Liver (tissue), 9 donors: ENCODE results near the gene F12. TPM values are rescaled to one million over a fixed set of nuclear protein-coding genes. Genes with fewer than 3 reads are reported as not detected.

ENCODE experiments used
- DNase-seq: peaks from one replicate; pipeline ENCODE4 v3.0.0-alpha.2; 2017; ENCODE audit warnings: low spot score
- H3K27ac ChIP-seq, 2 donors: one replicate each; pipeline ENCODE4 v1.7.0; 2013; ENCODE audit warnings: inconsistent platforms in 2 of 2, low read length in 2 of 2, control low read depth in 1 of 2, low read depth in 1 of 2, mild to moderate bottlenecking in 1 of 2
- H3K27me3 ChIP-seq, 4 donors: one replicate each; pipeline versions ENCODE4 v1.6.1 to v1.7.0; 2013; ENCODE audit warnings: low read length in 3 of 4, inconsistent platforms in 1 of 4, mild to moderate bottlenecking in 1 of 4, moderate library complexity in 1 of 4; ENCODE audit not compliant: control insufficient read depth in 4 of 4, insufficient read depth in 4 of 4
- H3K36me3 ChIP-seq, 4 donors: one replicate each; pipeline versions ENCODE4 v1.6.1 to v1.7.0; 2013; ENCODE audit warnings: low read length in 3 of 4, mild to moderate bottlenecking in 3 of 4, low read depth in 1 of 4, moderate library complexity in 1 of 4; ENCODE audit not compliant: control insufficient read depth in 4 of 4, insufficient read depth in 3 of 4
- H3K4me1 ChIP-seq, 4 donors: one replicate each; pipeline versions ENCODE4 v1.6.1 to v1.7.0; 2013; ENCODE audit warnings: low read length in 3 of 4, mild to moderate bottlenecking in 3 of 4, moderate library complexity in 1 of 4; ENCODE audit not compliant: control insufficient read depth in 4 of 4, insufficient read depth in 4 of 4
- H3K4me3 ChIP-seq, 3 donors: one replicate each; pipeline versions ENCODE4 v1.6.1 to v1.7.0; 2013; ENCODE audit warnings: low read length in 3 of 3, control low read depth in 1 of 3, low read depth in 1 of 3, mild to moderate bottlenecking in 1 of 3
- H3K9ac ChIP-seq, 2 donors: one replicate each; pipeline ENCODE4 v1.7.0; 2013; ENCODE audit warnings: low read length in 2 of 2, mild to moderate bottlenecking in 2 of 2, moderate library complexity in 2 of 2, control low read depth in 1 of 2, low read depth in 1 of 2
- H3K9me3 ChIP-seq, 4 donors: one replicate each; pipeline versions ENCODE4 v1.6.1 to v1.7.0; 2013; ENCODE audit warnings: low read length in 3 of 4; ENCODE audit not compliant: control insufficient read depth in 4 of 4
- EGR1 ChIP-seq, 2 donors: IDR thresholded peaks; 2 replicates each; pipeline ENCODE4 v1.6.1; 2016 to 2018; ENCODE audit warnings: antibody characterized with exemption in 2 of 2, low read depth in 2 of 2
- FOXA1 ChIP-seq: IDR thresholded peaks from 2 replicates; pipeline ENCODE4 v1.6.1; 2016; ENCODE audit warnings: antibody characterized with exemption
- FOXA2 ChIP-seq: IDR thresholded peaks from 2 replicates; pipeline ENCODE4 v1.6.1; 2016; ENCODE audit warnings: antibody characterized with exemption
- GABPA ChIP-seq, 2 donors: IDR thresholded peaks in 1 of 2; conservative IDR thresholded peaks in 1 of 2; 2 replicates each; pipeline ENCODE4 v1.6.1; 2016; ENCODE audit warnings: antibody characterized with exemption in 2 of 2, mild to moderate bottlenecking in 1 of 2, moderate library complexity in 1 of 2
- HNF4A ChIP-seq, 2 donors: conservative IDR thresholded peaks; 2 replicates each; pipeline ENCODE4 v1.6.1; 2016; ENCODE audit warnings: antibody characterized with exemption in 2 of 2, mild to moderate bottlenecking in 2 of 2
- JUND ChIP-seq, 2 donors: IDR thresholded peaks; 2 replicates each; pipeline ENCODE4 v1.6.1; 2016; ENCODE audit warnings: antibody characterized with exemption in 2 of 2
- RXRA ChIP-seq, 2 donors: IDR thresholded peaks; 2 replicates each; pipeline ENCODE4 v1.6.1; 2017 to 2018; ENCODE audit warnings: antibody characterized with exemption in 2 of 2, mild to moderate bottlenecking in 1 of 2
- TAF1 ChIP-seq: conservative IDR thresholded peaks from 2 replicates; pipeline ENCODE4 v1.6.1; 2016; ENCODE audit warnings: antibody characterized with exemption, mild to moderate bottlenecking
- YY1 ChIP-seq: IDR thresholded peaks from 2 replicates; pipeline ENCODE4 v1.6.1; 2016; ENCODE audit warnings: antibody characterized with exemption, mild to moderate bottlenecking
- WGBS: extraction: QIAGEN DNeasy Blood & Tissue Kit; methylation state at CpG from one replicate; pipeline ENCODE4 v1.1.7; 2013; 5-methylcytosine and 5-hydroxymethylcytosine counted together
- polyA plus RNA-seq, 2 donors: library from polyadenylated mRNA; stranded (reverse) in 1 of 2; unstranded in 1 of 2; fragments of 200-250 nt in 1 of 2; fragments of >200 nt in 1 of 2; fragmentation: Nextera tagmentation in 1 of 2; extraction: Ambion mirVana in 1 of 2; gene quantifications; one replicate each; pipeline versions ENCODE4 v1.2.1 to v1.2.3, GENCODE V29; 2013 to 2015
- total RNA-seq, 2 donors: library from RNA; depleted of rRNA; stranded (reverse); fragments of >200 nt; gene quantifications; one replicate each; pipeline ENCODE4 v1.2.3, GENCODE V29; 2014
- TF ChIP-seq, protein P1 (sequence below): IDR thresholded peaks from 2 replicates; pipeline ENCODE4 v1.6.1; 2016; ENCODE audit warnings: antibody characterized with exemption
- TF ChIP-seq, protein P2 (sequence below): IDR thresholded peaks from 2 replicates; pipeline ENCODE4 v1.6.1; 2016; ENCODE audit warnings: antibody characterized with exemption
- TF ChIP-seq, protein P3 (sequence below): fragments of 150-350 bp; IDR thresholded peaks from 2 replicates; pipeline ENCODE4 v1.5.1; 2017; ENCODE audit warnings: improper control_type of control experiment, low read depth, low read length; ENCODE audit not compliant: missing input control
- TF ChIP-seq, protein P4 (sequence below): IDR thresholded peaks from 2 replicates; pipeline ENCODE4 v1.6.1; 2016; ENCODE audit warnings: antibody characterized with exemption, mild to moderate bottlenecking
- donor health status: healthy.
- donor health status: healthy.
- donor health status: healthy.
- donor health status: healthy.
- donor health status: healthy.

F12 gene
- total and polyA plus RNA-seq, 4 donors = 27.7 to 328 (median 275) TPM

DNA sequence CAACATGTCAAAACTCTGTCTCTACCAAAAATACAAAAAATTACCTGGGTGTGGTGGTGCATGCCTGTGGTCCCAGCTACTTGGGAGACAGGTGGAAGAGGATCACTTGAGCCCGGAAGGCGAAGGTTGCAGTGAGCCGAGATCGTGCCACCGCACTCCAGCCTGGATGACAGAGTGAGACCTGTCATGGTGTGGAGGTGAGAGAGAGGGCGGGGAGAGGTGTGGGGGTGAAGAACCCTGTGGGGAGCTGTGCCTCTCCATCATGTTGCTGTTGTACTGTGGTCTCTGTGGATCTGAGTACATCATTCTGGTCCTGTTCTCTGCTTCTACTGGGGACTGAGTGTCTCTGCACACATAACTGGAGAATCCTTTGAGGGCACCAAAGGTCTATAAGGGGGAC lies 36.5 kb downstream of the F12 start:
- peak overlapping the region; percentile 74 to 75 for H3K27ac ChIP-seq
- no peak overlapping the region for H3K9ac ChIP-seq
- 89% methylated on average over 6 of the region's 6 CpGs for WGBS
- no peak for DNase-seq
- no peaks in the 10 kb centered on the region for H3K27me3 ChIP-seq
- H3K4me1 ChIP-seq = peaks cover 31 to 81% (median 62%) of the 10 kb centered on the region in 4 donors
- no peaks in the 10 kb centered on the region for H3K36me3 ChIP-seq
- H3K9me3 ChIP-seq = no peaks in the 10 kb centered on the region
- no peak overlapping the region for H3K4me3 ChIP-seq
- TF ChIP-seq, protein P1, sequence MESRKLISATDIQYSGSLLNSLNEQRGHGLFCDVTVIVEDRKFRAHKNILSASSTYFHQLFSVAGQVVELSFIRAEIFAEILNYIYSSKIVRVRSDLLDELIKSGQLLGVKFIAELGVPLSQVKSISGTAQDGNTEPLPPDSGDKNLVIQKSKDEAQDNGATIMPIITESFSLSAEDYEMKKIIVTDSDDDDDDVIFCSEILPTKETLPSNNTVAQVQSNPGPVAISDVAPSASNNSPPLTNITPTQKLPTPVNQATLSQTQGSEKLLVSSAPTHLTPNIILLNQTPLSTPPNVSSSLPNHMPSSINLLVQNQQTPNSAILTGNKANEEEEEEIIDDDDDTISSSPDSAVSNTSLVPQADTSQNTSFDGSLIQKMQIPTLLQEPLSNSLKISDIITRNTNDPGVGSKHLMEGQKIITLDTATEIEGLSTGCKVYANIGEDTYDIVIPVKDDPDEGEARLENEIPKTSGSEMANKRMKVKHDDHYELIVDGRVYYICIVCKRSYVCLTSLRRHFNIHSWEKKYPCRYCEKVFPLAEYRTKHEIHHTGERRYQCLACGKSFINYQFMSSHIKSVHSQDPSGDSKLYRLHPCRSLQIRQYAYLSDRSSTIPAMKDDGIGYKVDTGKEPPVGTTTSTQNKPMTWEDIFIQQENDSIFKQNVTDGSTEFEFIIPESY = no peak
- no peak for TF ChIP-seq YY1

DNA sequence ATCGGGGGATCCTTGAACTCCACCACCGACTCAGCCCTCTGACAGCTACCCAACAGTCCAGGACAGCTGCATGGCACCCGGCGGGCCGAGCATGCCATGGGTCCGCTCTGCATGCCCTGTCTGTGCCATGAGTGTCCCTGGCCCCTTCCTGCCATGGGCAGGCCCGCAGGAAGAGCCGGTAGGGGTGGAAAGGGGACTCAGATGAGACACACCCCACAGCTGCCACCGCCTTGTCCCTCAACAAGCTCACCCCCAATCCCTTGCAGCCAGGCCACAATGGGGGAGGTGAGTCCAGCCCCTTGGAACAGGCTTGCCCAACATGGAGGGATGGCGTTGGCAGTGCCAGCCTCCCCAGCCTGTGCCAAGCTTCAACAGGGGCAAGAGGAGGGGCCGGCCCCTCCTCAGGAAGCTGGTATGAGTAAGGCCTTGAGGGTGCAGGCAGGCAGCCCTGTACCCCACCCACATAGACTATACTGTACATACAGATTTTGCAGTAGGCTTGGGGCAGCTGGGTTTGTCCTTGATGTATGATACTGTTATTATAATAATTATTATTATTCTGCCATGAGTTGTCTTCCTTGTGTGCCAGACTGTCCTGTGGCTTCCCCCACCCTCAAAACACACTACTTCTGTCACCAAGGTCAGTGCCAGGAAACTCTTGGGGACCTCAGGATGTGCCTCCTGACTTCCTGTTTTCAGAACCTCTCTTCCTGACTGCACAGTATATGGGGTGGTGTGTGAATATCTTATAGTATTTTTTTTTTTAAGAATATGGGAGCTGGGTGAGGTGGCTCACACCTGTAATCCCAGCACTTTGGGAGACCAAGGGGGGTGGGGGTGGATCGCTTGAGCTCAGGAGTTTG lies 37.1 kb downstream of the F12 start:
- Histone ChIP-seq H3K27me3 (no peaks in the 10 kb centered on the region), H3K27ac (peak overlapping the region; percentile 74 to 76), H3K4me3 (peak overlapping the region in 2 of 3 donors; percentile 6 to 51), H3K4me1 (peaks cover 35 to 81% (median 62%) of the 10 kb centered on the region in 4 donors), H3K9me3 (no peaks in the 10 kb centered on the region), H3K9ac (peak overlapping the region in 1 of 2 donors; percentile 14), H3K36me3 (no peaks in the 10 kb centered on the region)
- 64% methylated on average over 12 of the region's 12 CpGs for WGBS
- DNase-seq = no peak
- TF ChIP-seq RXRA (IDR thresholded peaks at IDR 0.05) (no peak), FOXA2 (no peak), HNF4A (conservative IDR thresholded peaks at IDR 0.05) (no peak), JUND (IDR thresholded peaks at IDR 0.05) (no peak), GABPA (IDR thresholded peaks at IDR 0.05 in 1 of 2, conservative IDR thresholded peaks at IDR 0.05 in 1 of 2) (no peak), EGR1 (IDR thresholded peaks at IDR 0.05; ENCODE audit: low read depth in 2 of 2) (no peak), TAF1 (no peak), FOXA1 (no peak)
- TF ChIP-seq, protein P2, sequence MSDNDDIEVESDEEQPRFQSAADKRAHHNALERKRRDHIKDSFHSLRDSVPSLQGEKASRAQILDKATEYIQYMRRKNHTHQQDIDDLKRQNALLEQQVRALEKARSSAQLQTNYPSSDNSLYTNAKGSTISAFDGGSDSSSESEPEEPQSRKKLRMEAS = no peak
- TF ChIP-seq, protein P3, sequence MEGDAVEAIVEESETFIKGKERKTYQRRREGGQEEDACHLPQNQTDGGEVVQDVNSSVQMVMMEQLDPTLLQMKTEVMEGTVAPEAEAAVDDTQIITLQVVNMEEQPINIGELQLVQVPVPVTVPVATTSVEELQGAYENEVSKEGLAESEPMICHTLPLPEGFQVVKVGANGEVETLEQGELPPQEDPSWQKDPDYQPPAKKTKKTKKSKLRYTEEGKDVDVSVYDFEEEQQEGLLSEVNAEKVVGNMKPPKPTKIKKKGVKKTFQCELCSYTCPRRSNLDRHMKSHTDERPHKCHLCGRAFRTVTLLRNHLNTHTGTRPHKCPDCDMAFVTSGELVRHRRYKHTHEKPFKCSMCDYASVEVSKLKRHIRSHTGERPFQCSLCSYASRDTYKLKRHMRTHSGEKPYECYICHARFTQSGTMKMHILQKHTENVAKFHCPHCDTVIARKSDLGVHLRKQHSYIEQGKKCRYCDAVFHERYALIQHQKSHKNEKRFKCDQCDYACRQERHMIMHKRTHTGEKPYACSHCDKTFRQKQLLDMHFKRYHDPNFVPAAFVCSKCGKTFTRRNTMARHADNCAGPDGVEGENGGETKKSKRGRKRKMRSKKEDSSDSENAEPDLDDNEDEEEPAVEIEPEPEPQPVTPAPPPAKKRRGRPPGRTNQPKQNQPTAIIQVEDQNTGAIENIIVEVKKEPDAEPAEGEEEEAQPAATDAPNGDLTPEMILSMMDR = no peak
- TF ChIP-seq, protein P4, sequence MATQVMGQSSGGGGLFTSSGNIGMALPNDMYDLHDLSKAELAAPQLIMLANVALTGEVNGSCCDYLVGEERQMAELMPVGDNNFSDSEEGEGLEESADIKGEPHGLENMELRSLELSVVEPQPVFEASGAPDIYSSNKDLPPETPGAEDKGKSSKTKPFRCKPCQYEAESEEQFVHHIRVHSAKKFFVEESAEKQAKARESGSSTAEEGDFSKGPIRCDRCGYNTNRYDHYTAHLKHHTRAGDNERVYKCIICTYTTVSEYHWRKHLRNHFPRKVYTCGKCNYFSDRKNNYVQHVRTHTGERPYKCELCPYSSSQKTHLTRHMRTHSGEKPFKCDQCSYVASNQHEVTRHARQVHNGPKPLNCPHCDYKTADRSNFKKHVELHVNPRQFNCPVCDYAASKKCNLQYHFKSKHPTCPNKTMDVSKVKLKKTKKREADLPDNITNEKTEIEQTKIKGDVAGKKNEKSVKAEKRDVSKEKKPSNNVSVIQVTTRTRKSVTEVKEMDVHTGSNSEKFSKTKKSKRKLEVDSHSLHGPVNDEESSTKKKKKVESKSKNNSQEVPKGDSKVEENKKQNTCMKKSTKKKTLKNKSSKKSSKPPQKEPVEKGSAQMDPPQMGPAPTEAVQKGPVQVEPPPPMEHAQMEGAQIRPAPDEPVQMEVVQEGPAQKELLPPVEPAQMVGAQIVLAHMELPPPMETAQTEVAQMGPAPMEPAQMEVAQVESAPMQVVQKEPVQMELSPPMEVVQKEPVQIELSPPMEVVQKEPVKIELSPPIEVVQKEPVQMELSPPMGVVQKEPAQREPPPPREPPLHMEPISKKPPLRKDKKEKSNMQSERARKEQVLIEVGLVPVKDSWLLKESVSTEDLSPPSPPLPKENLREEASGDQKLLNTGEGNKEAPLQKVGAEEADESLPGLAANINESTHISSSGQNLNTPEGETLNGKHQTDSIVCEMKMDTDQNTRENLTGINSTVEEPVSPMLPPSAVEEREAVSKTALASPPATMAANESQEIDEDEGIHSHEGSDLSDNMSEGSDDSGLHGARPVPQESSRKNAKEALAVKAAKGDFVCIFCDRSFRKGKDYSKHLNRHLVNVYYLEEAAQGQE = no peak
- TF ChIP-seq, protein P1 = no peak
